Measurements from ENCODE around the gene CD9.

DNA sequence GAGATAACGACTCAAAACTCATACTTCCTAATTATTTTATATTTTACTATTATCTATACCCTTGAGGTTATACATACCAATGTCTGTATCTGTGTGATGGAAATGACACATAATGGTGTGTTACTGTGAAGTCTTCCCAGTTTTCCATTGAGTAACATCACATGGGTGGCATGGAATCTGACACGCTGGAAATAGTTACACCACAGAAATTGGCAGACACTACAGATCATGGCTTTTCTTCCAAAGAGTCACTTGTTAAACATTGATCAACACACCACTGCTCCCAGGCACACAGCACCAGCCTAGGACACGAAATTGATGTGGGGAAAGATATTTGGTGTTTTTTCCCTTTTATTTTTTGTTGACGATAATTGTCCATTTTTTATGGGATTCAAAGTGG, 42.7 kb upstream of the CD9 start:
- no peak for TF ChIP-seq POLR2AphosphoS5 (IDR thresholded peaks at IDR 0.05)
- TF ChIP-seq, protein P1, sequence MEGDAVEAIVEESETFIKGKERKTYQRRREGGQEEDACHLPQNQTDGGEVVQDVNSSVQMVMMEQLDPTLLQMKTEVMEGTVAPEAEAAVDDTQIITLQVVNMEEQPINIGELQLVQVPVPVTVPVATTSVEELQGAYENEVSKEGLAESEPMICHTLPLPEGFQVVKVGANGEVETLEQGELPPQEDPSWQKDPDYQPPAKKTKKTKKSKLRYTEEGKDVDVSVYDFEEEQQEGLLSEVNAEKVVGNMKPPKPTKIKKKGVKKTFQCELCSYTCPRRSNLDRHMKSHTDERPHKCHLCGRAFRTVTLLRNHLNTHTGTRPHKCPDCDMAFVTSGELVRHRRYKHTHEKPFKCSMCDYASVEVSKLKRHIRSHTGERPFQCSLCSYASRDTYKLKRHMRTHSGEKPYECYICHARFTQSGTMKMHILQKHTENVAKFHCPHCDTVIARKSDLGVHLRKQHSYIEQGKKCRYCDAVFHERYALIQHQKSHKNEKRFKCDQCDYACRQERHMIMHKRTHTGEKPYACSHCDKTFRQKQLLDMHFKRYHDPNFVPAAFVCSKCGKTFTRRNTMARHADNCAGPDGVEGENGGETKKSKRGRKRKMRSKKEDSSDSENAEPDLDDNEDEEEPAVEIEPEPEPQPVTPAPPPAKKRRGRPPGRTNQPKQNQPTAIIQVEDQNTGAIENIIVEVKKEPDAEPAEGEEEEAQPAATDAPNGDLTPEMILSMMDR (IDR thresholded peaks at IDR 0.05; ENCODE audit: poor library complexity, severe bottlenecking), result no peak
